A673 (cell line): ENCODE data around the gene AGBL2. TPM values are rescaled to one million over a fixed set of nuclear protein-coding genes. Genes with fewer than 3 reads are reported as not detected.

Source experiments
- BruUV-seq: library from RNA; stranded (reverse); fragments of 400-500 nt; replicated peaks from 2 replicates; lab custom pipeline; 2021; lab: Mats Ljungman, UMichigan
- CTCF ChIA-PET: fragments of 300-600 bp; sonication (Branson Sonifier 250); formaldehyde crosslinking; loops from one replicate; lab custom pipeline; 2022; ENCODE audit warnings: antibody characterized with exemption; lab: Charles Lee
- POLR2A ChIA-PET: fragments of 300-600 bp; sonication (Branson Sonifier 250); formaldehyde crosslinking; loops from one replicate; lab custom pipeline; 2022; ENCODE audit warnings: antibody characterized with exemption; ENCODE audit not compliant: low non-redundant PET; lab: Charles Lee
- DNase-seq: peaks from one replicate; pipeline ENCODE4 v3.0.0-alpha.2; 2015; ENCODE audit warnings: low spot score
- H3K27ac ChIP-seq: fragments of 200-600 bp; sonication (generic); 2 replicates; pipeline ENCODE4 v1.5.1; 2016; ENCODE audit warnings: mixed run types, low read depth, mild to moderate bottlenecking, mixed read lengths, antibody characterized with exemption, low read length; ENCODE audit not compliant: poor library complexity, severe bottlenecking
- H3K27me3 ChIP-seq: fragments of 200-600 bp; sonication (generic); replicated peaks from 2 replicates; pipeline ENCODE4 v1.6.1; 2017; ENCODE audit warnings: mixed run types, low read depth, mild to moderate bottlenecking, mixed read lengths, antibody characterized with exemption, low read length; ENCODE audit not compliant: insufficient read depth, poor library complexity
- H3K36me3 ChIP-seq: fragments of 200-600 bp; sonication (generic); 2 replicates; pipeline ENCODE4 v1.6.1; 2016; ENCODE audit warnings: mixed run types, mild to moderate bottlenecking, mixed read lengths, antibody characterized with exemption, low read length; ENCODE audit not compliant: insufficient read depth, poor library complexity, severe bottlenecking
- H3K4me1 ChIP-seq: fragments of 200-600 bp; sonication (generic); 2 replicates; pipeline ENCODE4 v1.6.1; 2017; ENCODE audit warnings: mixed run types, mild to moderate bottlenecking, mixed read lengths, antibody characterized with exemption, low read length; ENCODE audit not compliant: insufficient read depth, poor library complexity, severe bottlenecking
- H3K4me3 ChIP-seq: fragments of 200-600 bp; sonication (generic); 2 replicates; pipeline ENCODE4 v1.5.1; 2016; ENCODE audit warnings: low read depth, mixed run types, mild to moderate bottlenecking, mixed read lengths, low read length; ENCODE audit not compliant: poor library complexity, severe bottlenecking
- H3K9me3 ChIP-seq: fragments of 200-600 bp; sonication (generic); 2 replicates; pipeline ENCODE4 v1.6.1; 2016; ENCODE audit warnings: mixed run types, low read depth, mild to moderate bottlenecking, mixed read lengths, antibody characterized with exemption, low read length; ENCODE audit not compliant: poor library complexity, severe bottlenecking
- CTCF ChIP-seq: fragments of 300-800, 200-600 bp; sonication (generic); conservative IDR thresholded peaks from 2 replicates; pipeline ENCODE4 v1.5.1; 2017; ENCODE audit warnings: low read depth, mild to moderate bottlenecking, antibody characterized with exemption, low read length, moderate library complexity, mixed read lengths
- EZH2 ChIP-seq: fragments of 200-600 bp; sonication (generic); IDR thresholded peaks from 2 replicates; pipeline ENCODE4 v1.6.1; 2017; ENCODE audit warnings: borderline replicate concordance, low read depth, mild to moderate bottlenecking, mixed read lengths, antibody characterized with exemption, low read length; ENCODE audit not compliant: poor library complexity, severe bottlenecking
- intact Hi-C: fragments of 100-400 bp; cut with micrococcal nuclease; formaldehyde crosslinking; loops from one replicate; pipeline ENCODE4 v1.10.0; 2022; ENCODE audit not compliant: unreplicated experiment
- total RNA-seq: library from RNA; stranded (reverse); gene quantifications from 2 replicates; pipeline ENCODE4 v1.2.3, GENCODE V29; 2021

The AGBL2 gene
- total RNA-seq, 1 experiment from 2014 or later = 6.5 TPM

- Histone ChIP-seq H3K4me1 (peaks cover 5% of the 10 kb centered on the region), H3K9me3 (no peaks in the 10 kb centered on the region), H3K27ac (no peak overlapping the region), H3K27me3 (no peaks in the 10 kb centered on the region), H3K4me3 (no peak overlapping the region), H3K36me3 (no peaks in the 10 kb centered on the region)
- ChIA-PET POLR2A (no interaction called here), CTCF (no interaction called here)
- no TSS peak for BruUV-seq
- TF ChIP-seq EZH2 (no peak), CTCF (no peak)
- intact Hi-C loops = no loop called here
- DNase-seq = no peak
These were observed 55.9 kb downstream of the AGBL2 start for GRCh38 chr11:47659276-47659675.

GRCh38 chr11:47656260-47656885, 58.8 kb downstream of the AGBL2 start:
- CTCF ChIA-PET = interaction anchor here (0.7 kb wide), 1 partner anchor 61 kb away, joined by 3 read pairs; no protein-coding TSS in a partner anchor
- POLR2A ChIA-PET = no interaction called here
- no TSS peak for BruUV-seq

GRCh38 chr11:47651818-47652469, 63.2 kb downstream of the AGBL2 start:
- H3K9me3 ChIP-seq = peaks cover 4% of the 10 kb centered on the region
- H3K4me3 ChIP-seq = no peak overlapping the region
- intact Hi-C loops = no loop called here
- no TSS peak for BruUV-seq
- no peaks in the 10 kb centered on the region for H3K4me1 ChIP-seq
- CTCF ChIA-PET = no interaction called here
- POLR2A ChIA-PET = interaction anchor here (0.6 kb wide), 1 partner anchor 520 kb away, joined by 5 read pairs; no protein-coding TSS in a partner anchor
- H3K27ac ChIP-seq = no peak overlapping the region
- H3K36me3 ChIP-seq = no peaks in the 10 kb centered on the region
- no peaks in the 10 kb centered on the region for H3K27me3 ChIP-seq
- no peak for DNase-seq
- no peak for TF ChIP-seq EZH2
- no peak for TF ChIP-seq CTCF

More at GRCh38 chr11:47656260-47656885, 58.8 kb downstream of the AGBL2 start:
- H3K36me3 ChIP-seq = no peaks in the 10 kb centered on the region
- no peak for TF ChIP-seq EZH2
- no peak for TF ChIP-seq CTCF
- peaks cover 4% of the 10 kb centered on the region for H3K9me3 ChIP-seq
- no peak overlapping the region for H3K27ac ChIP-seq
- intact Hi-C loops = no loop called here
- H3K4me3 ChIP-seq = no peak overlapping the region
- no peak for DNase-seq
- H3K4me1 ChIP-seq = no peaks in the 10 kb centered on the region
- no peaks in the 10 kb centered on the region for H3K27me3 ChIP-seq
